ENCODE data around the gene THEM4.

GRCh38 chr1:151944126-151944856 lies 35.0 kb upstream of the THEM4 start:
- TF ChIP-seq POLR2A (IDR thresholded peaks at IDR 0.05) (no peak), CTCF (IDR thresholded peaks at IDR 0.05) (no peak)

Measured in body of pancreas (tissue), 4 donors.